Fibroblast of lung (primary cell): ENCODE data around the gene SLMAP. TPM values are rescaled to one million over a fixed set of nuclear protein-coding genes. Genes with fewer than 3 reads are reported as not detected.

Source experiments
- DNase-seq, 2 donors: peaks; one replicate each; pipeline versions ENCODE4 v3.0.0 to v3.0.0-alpha.2; 2010; ENCODE audit warnings: low read depth in 2 of 2
- H2AFZ ChIP-seq: 2 replicates; pipeline ENCODE4 v1.5.1; 2012; ENCODE audit warnings: low read length, control low read depth, inconsistent platforms
- H3K27ac ChIP-seq: 2 replicates; pipeline ENCODE4 v1.5.1; 2011; ENCODE audit warnings: low read length, control low read depth; ENCODE audit not compliant: insufficient read depth
- H3K27me3 ChIP-seq: 2 replicates; pipeline ENCODE4 v1.5.1; 2011; ENCODE audit warnings: mild to moderate bottlenecking, low read length; ENCODE audit not compliant: control insufficient read depth, insufficient read depth
- H3K36me3 ChIP-seq: 2 replicates; pipeline ENCODE4 v1.5.1; 2011; ENCODE audit warnings: low read length; ENCODE audit not compliant: control insufficient read depth, insufficient read depth
- H3K4me1 ChIP-seq: 2 replicates; pipeline ENCODE4 v1.5.1; 2011; ENCODE audit warnings: low read length; ENCODE audit not compliant: control insufficient read depth, insufficient read depth; ENCODE audit errors: extremely low read depth
- H3K4me2 ChIP-seq: 2 replicates; pipeline ENCODE4 v1.5.1; 2011; ENCODE audit warnings: low read length, control low read depth; ENCODE audit not compliant: insufficient read depth; ENCODE audit errors: extremely low read depth
- H3K4me3 ChIP-seq, 4 experiments: fragments of 200-600 bp in 1 of 4; sonication (generic) in 1 of 4; replicated peaks in 1 of 4; 2 replicates each; pipeline ENCODE4 v1.5.1; 2011 to 2016; ENCODE audit warnings: low read length in 4 of 4, low read depth in 3 of 4, mild to moderate bottlenecking in 3 of 4, control low read depth in 2 of 4, inconsistent platforms in 1 of 4, mixed read lengths in 1 of 4; ENCODE audit not compliant: insufficient read depth in 1 of 4; ENCODE audit errors: control extremely low read depth in 1 of 4
- H3K79me2 ChIP-seq: 2 replicates; pipeline ENCODE4 v1.5.1; 2012; ENCODE audit warnings: mild to moderate bottlenecking, low read length, inconsistent platforms; ENCODE audit not compliant: control insufficient read depth, insufficient read depth
- H3K9ac ChIP-seq: 2 replicates; pipeline ENCODE4 v1.5.1; 2011; ENCODE audit warnings: mild to moderate bottlenecking, low read length, control low read depth; ENCODE audit not compliant: insufficient read depth
- H3K9me3 ChIP-seq: 2 replicates; pipeline ENCODE4 v1.5.1; 2012; ENCODE audit warnings: low read depth, low read length; ENCODE audit not compliant: control insufficient read depth, insufficient read depth
- H4K20me1 ChIP-seq: 2 replicates; pipeline ENCODE4 v1.5.1; 2011; ENCODE audit warnings: low read length; ENCODE audit not compliant: control insufficient read depth, insufficient read depth; ENCODE audit errors: extremely low read depth
- CTCF ChIP-seq, 2 donors: IDR thresholded peaks in 1 of 2; conservative IDR thresholded peaks in 1 of 2; 1 replicate in 1 of 2; 2 replicates in 1 of 2; pipeline ENCODE4 v1.5.1; 2011 to 2012; ENCODE audit warnings: low read length in 2 of 2, control low read depth in 1 of 2, inconsistent platforms in 1 of 2, low read depth in 1 of 2, mild to moderate bottlenecking in 1 of 2
- EZH2 ChIP-seq: IDR thresholded peaks from 2 replicates; pipeline ENCODE4 v1.5.1; 2012; ENCODE audit warnings: low read length, control low read depth, mild to moderate bottlenecking; ENCODE audit errors: missing control alignments
- polyA plus RNA-seq, 2 donors: library from polyadenylated mRNA; depleted of rRNA in 1 of 2; stranded (reverse) in 1 of 2; unstranded in 1 of 2; fragments of >200 nt; gene quantifications; 2 replicates each; pipeline ENCODE4 v1.2.1, GENCODE V29; 2011 to 2012; ENCODE audit warnings: missing spikeins in 1 of 2
- total RNA-seq: library from RNA; depleted of rRNA; stranded (reverse); fragments of >200 nt; gene quantifications from 2 replicates; pipeline ENCODE4 v1.2.1, GENCODE V29; 2014

SLMAP gene
- total and polyA plus RNA-seq, 2 donors (not counting 1 experiment from before 2014, with no cell fraction given): 35.3 to 55.5 TPM

GRCh38 chr3:57718118-57718517 is 38.0 kb upstream of the SLMAP start:
- TF ChIP-seq EZH2 (no peak), CTCF (conservative IDR thresholded peaks at IDR 0.05 in 1 of 2, IDR thresholded peaks at IDR 0.05 in 1 of 2; ENCODE audit: low read depth in 1 of 2, low read length in 2 of 2) (no peak)
- Histone ChIP-seq H3K4me1 (no peaks in the 10 kb centered on the region), H3K27ac (no peak overlapping the region), H3K27me3 (no peaks in the 10 kb centered on the region), H3K79me2 (no peaks in the 10 kb centered on the region), H3K36me3 (no peaks in the 10 kb centered on the region), H3K4me3 (no peak overlapping the region), H2AFZ (no peak overlapping the region), H4K20me1 (no peaks in the 10 kb centered on the region), H3K9ac (no peak overlapping the region), H3K9me3 (no peaks in the 10 kb centered on the region), H3K4me2 (no peak overlapping the region)
- no peak for DNase-seq

GRCh38 chr3:57726397-57726796 is 29.7 kb upstream of the SLMAP start:
- Histone ChIP-seq H3K4me1 (no peaks in the 10 kb centered on the region), H3K27ac (no peak overlapping the region), H3K36me3 (no peaks in the 10 kb centered on the region), H3K27me3 (no peaks in the 10 kb centered on the region), H2AFZ (no peak overlapping the region), H3K4me2 (no peak overlapping the region), H3K4me3 (no peak overlapping the region), H3K9ac (no peak overlapping the region), H4K20me1 (no peaks in the 10 kb centered on the region), H3K9me3 (no peaks in the 10 kb centered on the region), H3K79me2 (no peaks in the 10 kb centered on the region)
- TF ChIP-seq CTCF (conservative IDR thresholded peaks at IDR 0.05 in 1 of 2, IDR thresholded peaks at IDR 0.05 in 1 of 2; ENCODE audit: low read depth in 1 of 2, low read length in 2 of 2): no peak
- no peak for TF ChIP-seq EZH2
- no peak for DNase-seq

- DNase-seq: no peak
- H2AFZ ChIP-seq: no peak overlapping the region
- no peaks in the 10 kb centered on the region for H3K27me3 ChIP-seq
- no peak overlapping the region for H3K27ac ChIP-seq
- H3K9me3 ChIP-seq: no peaks in the 10 kb centered on the region
- H3K79me2 ChIP-seq: no peaks in the 10 kb centered on the region
- no peak overlapping the region for H3K9ac ChIP-seq
- no peaks in the 10 kb centered on the region for H3K36me3 ChIP-seq
- H3K4me1 ChIP-seq: no peaks in the 10 kb centered on the region
- H3K4me3 ChIP-seq: no peak overlapping the region
- no peak for TF ChIP-seq CTCF (conservative IDR thresholded peaks at IDR 0.05 in 1 of 2, IDR thresholded peaks at IDR 0.05 in 1 of 2; ENCODE audit: low read depth in 1 of 2, low read length in 2 of 2)
- TF ChIP-seq EZH2: no peak
- no peaks in the 10 kb centered on the region for H4K20me1 ChIP-seq
- H3K4me2 ChIP-seq: no peak overlapping the region
These were observed 29.0 kb upstream of the SLMAP start for GRCh38 chr3:57727106-57727505.
